Thoracic aorta (tissue), 2 donors: ENCODE results near the gene KRTAP19-8. TPM values are rescaled to one million over a fixed set of nuclear protein-coding genes. Genes with fewer than 3 reads are reported as not detected.

Source experiments
- ATAC-seq: fragments of 150-250 bp; one replicate; pipeline ENCODE4 v1.8.0; 2017; ENCODE audit warnings: low read depth; ENCODE audit not compliant: insufficient number of reproducible peaks, low FRiP score
- DNase-seq: peaks from one replicate; pipeline ENCODE4 v3.0.0-alpha.2; 2020; ENCODE audit warnings: low spot score
- H3K27ac ChIP-seq, 2 donors: fragments of 200-600 bp; sonication (generic); 1 replicate in 1 of 2; 2 replicates in 1 of 2; pipeline ENCODE4 v1.5.1; 2016; ENCODE audit warnings: mild to moderate bottlenecking in 2 of 2, moderate library complexity in 2 of 2
- H3K27me3 ChIP-seq: fragments of 200-600 bp; sonication (generic); replicated peaks from 2 replicates; pipeline ENCODE4 v1.6.0; 2016; ENCODE audit warnings: mild to moderate bottlenecking; ENCODE audit not compliant: insufficient read depth
- H3K36me3 ChIP-seq: fragments of 200-600 bp; sonication (generic); one replicate; pipeline ENCODE4 v1.5.1; 2016
- H3K4me1 ChIP-seq, 2 donors: fragments of 200-600 bp; sonication (generic); 1 replicate in 1 of 2; 2 replicates in 1 of 2; pipeline versions ENCODE4 v1.5.1 to v1.6.0; 2016; ENCODE audit warnings: low read depth in 2 of 2, mild to moderate bottlenecking in 1 of 2; ENCODE audit not compliant: control insufficient read depth in 1 of 2
- H3K4me3 ChIP-seq: fragments of 200-600 bp; sonication (generic); 2 replicates; pipeline ENCODE4 v1.5.1; 2016; ENCODE audit warnings: mild to moderate bottlenecking
- H3K9me3 ChIP-seq: fragments of 200-600 bp; sonication (generic); 2 replicates; pipeline ENCODE4 v1.5.1; 2016
- total RNA-seq, 2 donors: library from RNA; depleted of rRNA; stranded (reverse); fragments of >200 nt; gene quantifications; one replicate each; pipeline versions ENCODE4 v1.1.0 to v1.2.3, GENCODE V29; 2016
- TF ChIP-seq, protein P1 (sequence below): fragments of 200-600 bp; sonication (generic); IDR thresholded peaks from one replicate; pipeline ENCODE4 v1.5.1; 2019; ENCODE audit warnings: antibody characterized with exemption

The KRTAP19-8 gene
- total RNA-seq, 2 donors from 2014 or later, result not detected

DNA sequence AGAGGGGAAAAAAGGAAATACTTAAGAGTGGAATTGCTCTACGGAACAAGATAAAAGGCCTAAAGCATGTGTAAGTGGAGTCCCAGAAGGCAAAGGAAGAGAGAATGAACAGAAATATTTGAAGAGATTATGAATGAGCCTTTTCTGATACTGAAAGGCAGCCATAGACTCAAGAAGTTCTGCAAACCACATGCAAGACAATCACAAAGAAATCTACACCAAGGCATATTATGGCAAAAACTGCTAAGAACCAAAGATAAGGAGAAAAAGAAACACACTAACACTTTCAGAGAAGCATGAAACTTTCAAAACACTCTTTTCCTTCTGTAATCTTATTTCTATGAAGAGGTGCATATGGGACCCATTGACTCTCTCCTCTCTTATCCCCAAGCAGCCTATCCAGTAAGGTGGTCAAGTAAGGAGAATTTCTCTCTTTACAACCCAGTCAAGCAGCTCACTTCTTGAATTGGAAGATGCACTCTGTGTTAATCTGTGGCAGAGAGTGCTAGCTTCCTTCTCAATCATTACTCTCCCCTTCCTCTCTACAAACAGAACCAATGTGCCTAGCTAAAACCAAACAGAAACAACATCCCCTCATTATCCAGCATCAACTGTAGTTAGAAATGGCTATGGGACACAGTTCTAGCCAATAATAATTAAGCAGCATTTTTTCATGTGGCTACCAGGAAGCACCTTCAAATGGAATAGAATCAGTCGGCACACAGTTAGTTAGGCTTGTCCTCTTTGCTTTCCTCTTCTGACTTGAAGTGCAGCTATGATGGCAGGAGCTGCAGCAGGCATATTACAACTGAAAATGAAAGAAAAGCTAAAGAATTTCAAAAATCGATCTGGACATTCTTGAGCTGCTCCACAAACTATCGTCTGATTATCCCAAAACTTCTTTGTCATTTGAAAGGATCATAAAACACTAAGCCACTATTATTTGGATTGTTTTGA lies 25.9 kb downstream of the KRTAP19-8 start:
- no peaks in the 10 kb centered on the region for H3K4me1 ChIP-seq
- H3K36me3 ChIP-seq, result no peaks in the 10 kb centered on the region
- TF ChIP-seq, protein P1, sequence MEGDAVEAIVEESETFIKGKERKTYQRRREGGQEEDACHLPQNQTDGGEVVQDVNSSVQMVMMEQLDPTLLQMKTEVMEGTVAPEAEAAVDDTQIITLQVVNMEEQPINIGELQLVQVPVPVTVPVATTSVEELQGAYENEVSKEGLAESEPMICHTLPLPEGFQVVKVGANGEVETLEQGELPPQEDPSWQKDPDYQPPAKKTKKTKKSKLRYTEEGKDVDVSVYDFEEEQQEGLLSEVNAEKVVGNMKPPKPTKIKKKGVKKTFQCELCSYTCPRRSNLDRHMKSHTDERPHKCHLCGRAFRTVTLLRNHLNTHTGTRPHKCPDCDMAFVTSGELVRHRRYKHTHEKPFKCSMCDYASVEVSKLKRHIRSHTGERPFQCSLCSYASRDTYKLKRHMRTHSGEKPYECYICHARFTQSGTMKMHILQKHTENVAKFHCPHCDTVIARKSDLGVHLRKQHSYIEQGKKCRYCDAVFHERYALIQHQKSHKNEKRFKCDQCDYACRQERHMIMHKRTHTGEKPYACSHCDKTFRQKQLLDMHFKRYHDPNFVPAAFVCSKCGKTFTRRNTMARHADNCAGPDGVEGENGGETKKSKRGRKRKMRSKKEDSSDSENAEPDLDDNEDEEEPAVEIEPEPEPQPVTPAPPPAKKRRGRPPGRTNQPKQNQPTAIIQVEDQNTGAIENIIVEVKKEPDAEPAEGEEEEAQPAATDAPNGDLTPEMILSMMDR, result no peak
- DNase-seq (no peak), ATAC-seq (no peak)
- no peaks in the 10 kb centered on the region for H3K9me3 ChIP-seq
- H3K27ac ChIP-seq, result no peak overlapping the region
- no peak overlapping the region for H3K4me3 ChIP-seq
- H3K27me3 ChIP-seq, result no peaks in the 10 kb centered on the region

DNA sequence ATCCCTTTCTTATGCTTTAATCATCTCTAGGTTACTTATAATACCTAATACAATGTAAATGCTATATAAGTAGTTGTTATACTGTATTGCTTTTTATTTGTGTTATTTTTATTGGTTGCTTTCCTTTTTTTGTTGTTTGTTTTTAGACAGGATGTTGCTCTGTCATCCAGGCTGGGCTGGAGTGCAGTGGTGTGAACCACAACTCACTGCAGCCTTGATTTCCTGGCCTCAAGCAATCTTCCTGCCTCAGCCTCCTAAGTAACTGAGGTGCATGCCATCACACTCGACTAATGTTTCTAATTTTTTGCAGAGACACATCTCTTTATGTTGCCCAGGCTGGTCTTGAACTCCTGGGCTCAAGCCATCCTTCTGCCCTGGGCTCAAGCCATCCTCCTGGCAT lies 26.9 kb downstream of the KRTAP19-8 start:
- H3K27me3 ChIP-seq, result no peaks in the 10 kb centered on the region
- H3K27ac ChIP-seq, result no peak overlapping the region
- no peaks in the 10 kb centered on the region for H3K9me3 ChIP-seq
- TF ChIP-seq, protein P1, result no peak
- H3K4me3 ChIP-seq, result no peak overlapping the region
- DNase-seq, result no peak
- no peaks in the 10 kb centered on the region for H3K36me3 ChIP-seq
- ATAC-seq, result no peak
- H3K4me1 ChIP-seq, result no peaks in the 10 kb centered on the region

DNA sequence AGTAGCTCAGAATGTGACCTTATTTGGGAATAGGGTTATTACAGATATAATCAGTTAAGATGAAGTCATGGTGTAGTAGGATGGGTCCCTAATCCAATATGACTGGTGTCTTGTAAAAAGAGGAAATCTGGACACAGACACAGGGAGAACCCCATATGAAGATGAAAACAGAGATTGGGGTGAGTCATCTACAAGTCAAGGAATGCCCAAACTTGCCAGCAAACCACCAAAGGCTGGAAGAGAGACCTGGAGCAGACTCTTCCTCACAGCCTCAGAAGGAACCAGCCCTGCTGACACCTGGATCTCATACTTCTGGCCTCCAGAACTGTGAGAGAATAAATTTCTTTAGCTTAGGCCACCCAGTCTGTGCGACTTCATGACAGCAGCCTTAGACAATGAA lies 29.9 kb downstream of the KRTAP19-8 start:
- TF ChIP-seq, protein P1, result no peak
- Histone ChIP-seq H3K4me3 (no peak overlapping the region), H3K27ac (no peak overlapping the region), H3K4me1 (no peaks in the 10 kb centered on the region), H3K9me3 (no peaks in the 10 kb centered on the region), H3K27me3 (no peaks in the 10 kb centered on the region), H3K36me3 (no peaks in the 10 kb centered on the region)
- DNase-seq, result no peak
- ATAC-seq, result no peak

DNA sequence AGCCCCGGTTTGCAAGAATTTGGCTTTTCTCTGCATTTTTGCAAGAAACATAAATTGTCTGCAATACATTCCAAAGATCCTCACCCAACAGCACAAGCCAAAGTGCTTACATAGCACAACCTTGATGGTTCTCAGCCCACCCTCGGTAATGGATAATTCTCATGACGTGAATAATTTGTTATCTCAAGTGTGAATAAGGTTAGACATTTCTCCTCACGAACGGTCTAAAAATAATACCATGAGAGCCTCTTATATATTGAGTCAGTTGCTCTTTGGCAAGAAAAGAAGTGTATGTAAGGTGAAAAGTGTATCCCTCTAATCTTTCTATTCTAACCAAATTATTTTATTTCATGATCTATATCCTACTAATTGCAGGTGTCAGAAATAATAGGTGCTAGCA lies 33.3 kb downstream of the KRTAP19-8 start:
- Histone ChIP-seq H3K4me3 (no peak overlapping the region), H3K36me3 (no peaks in the 10 kb centered on the region), H3K9me3 (no peaks in the 10 kb centered on the region), H3K27me3 (no peaks in the 10 kb centered on the region), H3K27ac (no peak overlapping the region), H3K4me1 (no peaks in the 10 kb centered on the region)
- TF ChIP-seq, protein P1, result no peak
- no peak for ATAC-seq
- no peak for DNase-seq

DNA sequence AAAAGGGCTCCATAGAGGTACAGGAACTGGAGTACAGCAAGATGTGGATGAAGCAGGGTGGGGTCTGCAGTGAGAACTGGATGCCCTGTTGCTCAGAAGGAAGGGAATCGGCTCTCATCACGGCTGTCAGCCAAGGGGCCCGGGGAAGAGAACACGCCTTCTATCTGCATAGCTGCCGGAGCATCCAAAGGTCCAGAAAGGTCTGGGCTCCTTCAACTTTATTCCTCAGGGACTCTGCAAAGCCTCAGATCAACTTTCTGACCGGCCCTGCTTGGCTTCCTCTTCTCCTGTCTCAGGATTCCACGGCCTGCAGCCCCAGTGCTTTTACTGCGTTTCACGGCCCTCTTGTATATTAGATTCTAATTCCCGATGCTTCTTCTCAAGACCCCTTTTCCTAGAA lies 34.8 kb downstream of the KRTAP19-8 start:
- DNase-seq (no peak), ATAC-seq (no peak)

More for the DNA sequence above, 34.8 kb downstream of the KRTAP19-8 start:
- TF ChIP-seq, protein P1, result no peak
- no peaks in the 10 kb centered on the region for H3K36me3 ChIP-seq
- H3K9me3 ChIP-seq, result no peaks in the 10 kb centered on the region
- H3K27me3 ChIP-seq, result no peaks in the 10 kb centered on the region
- no peak overlapping the region for H3K27ac ChIP-seq
- H3K4me3 ChIP-seq, result no peak overlapping the region
- no peaks in the 10 kb centered on the region for H3K4me1 ChIP-seq
